Effector memory CD8-positive, alpha-beta T cell (primary cell): ENCODE results near the gene RBM19.
"Not testable (repeated sequence)": the region's sequence is repeated elsewhere in the genome, so short reads cannot be mapped to it uniquely, and the experiment has no call there.

Source experiments
- ATAC-seq: fragments of 150-1000 bp; cut with Tn5 transposase; replicated peaks from 2 replicates; pipeline ENCODE4 v1.10.0; 2021; ENCODE audit warnings: mild to moderate bottlenecking, moderate library complexity
- DNase-seq, 3 experiments: peaks; one replicate each; pipeline ENCODE4 v3.0.0; 2021
- H3K27ac Mint-ChIP-seq, 2 donors: one replicate each; pipeline ENCODE4 v1.8.0; 2022; ENCODE audit warnings: mild to moderate bottlenecking in 2 of 2, mixed read lengths in 2 of 2, moderate library complexity in 2 of 2
- H3K27me3 Mint-ChIP-seq, 2 donors: one replicate each; pipeline ENCODE4 v1.8.0; 2022; ENCODE audit warnings: mixed read lengths in 2 of 2
- H3K36me3 Mint-ChIP-seq: one replicate; pipeline ENCODE4 v1.8.0; 2022; ENCODE audit warnings: mild to moderate bottlenecking, moderate library complexity, mixed read lengths; ENCODE audit not compliant: insufficient read depth
- H3K4me1 Mint-ChIP-seq, 2 donors: one replicate each; pipeline ENCODE4 v1.8.0; 2022; ENCODE audit warnings: low read depth in 2 of 2, mixed read lengths in 2 of 2
- H3K4me3 Mint-ChIP-seq, 2 donors: one replicate each; pipeline ENCODE4 v1.8.0; 2022; ENCODE audit warnings: mild to moderate bottlenecking in 2 of 2, mixed read lengths in 2 of 2, moderate library complexity in 2 of 2
- H3K9me3 Mint-ChIP-seq, 2 donors: one replicate each; pipeline ENCODE4 v1.8.0; 2022; ENCODE audit warnings: mixed read lengths in 2 of 2

RBM19 gene

DNA sequence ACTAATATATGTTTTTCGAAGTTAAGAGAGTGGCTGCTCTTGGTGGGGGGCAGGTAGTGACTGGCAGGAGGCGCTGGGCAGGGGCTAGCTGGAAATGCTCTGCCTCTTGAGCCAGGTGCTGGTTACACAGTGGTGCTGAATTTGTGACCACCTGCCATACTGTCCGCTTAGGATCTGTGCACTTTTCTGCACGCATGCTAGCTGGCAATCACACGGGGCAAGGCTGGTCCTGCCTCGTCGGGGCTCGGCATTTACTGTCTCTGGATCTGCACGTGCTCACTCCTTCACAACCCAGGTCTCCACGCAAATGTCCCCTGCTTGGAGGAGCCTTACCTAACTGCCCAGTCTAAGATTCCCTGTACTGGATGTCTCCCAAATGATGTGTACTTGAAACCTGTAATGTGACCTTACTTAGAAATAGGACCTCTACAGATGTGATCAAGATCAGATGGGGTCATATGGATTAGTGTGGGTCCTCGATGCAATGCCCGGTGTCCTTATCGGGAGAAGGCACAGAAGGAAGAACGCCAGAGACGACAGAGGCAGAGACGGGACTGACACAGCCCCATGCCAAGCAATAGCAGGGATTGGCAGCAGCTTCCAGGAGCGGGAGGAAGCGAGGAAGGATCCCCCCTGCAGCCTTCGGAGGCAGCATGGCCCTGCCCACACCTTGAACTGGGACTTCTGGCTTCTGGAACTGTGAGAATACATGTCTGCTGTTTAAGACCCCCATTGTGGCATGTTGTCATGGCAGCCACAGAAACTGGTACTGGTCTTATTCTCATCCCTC, 59.5 kb downstream of the RBM19 start:
- peak overlapping the region in 1 of 2 donors; percentile 71 for H3K27ac Mint-ChIP-seq
- H3K4me3 Mint-ChIP-seq = no peak overlapping the region
- DNase-seq (no peak), ATAC-seq (no peak)
- peaks cover 14% of the 10 kb centered on the region for H3K36me3 Mint-ChIP-seq
- H3K27me3 Mint-ChIP-seq = no peaks in the 10 kb centered on the region
- H3K9me3 Mint-ChIP-seq = no peaks in the 10 kb centered on the region
- peaks cover 0 to 4% of the 10 kb centered on the region in 2 donors for H3K4me1 Mint-ChIP-seq

DNA sequence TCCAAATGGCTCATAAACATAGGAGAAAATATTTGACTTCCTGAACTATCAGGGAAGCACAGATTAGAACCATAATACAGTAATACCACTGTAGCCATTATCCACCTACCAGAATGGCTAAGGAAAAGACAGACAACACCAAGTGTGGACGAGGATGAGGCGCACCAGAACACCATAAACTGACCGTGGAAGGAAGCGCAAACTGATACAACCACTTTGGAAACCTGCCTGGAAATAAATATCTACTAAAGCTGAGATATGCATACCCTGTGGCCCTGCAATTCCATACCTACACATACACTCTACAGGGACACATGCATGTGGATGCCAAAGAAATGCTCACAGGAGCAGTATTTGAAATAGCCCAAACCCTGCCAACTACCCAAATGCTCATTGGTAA, 60.3 kb downstream of the RBM19 start:
- Mint-ChIP-seq H3K9me3 (no peaks in the 10 kb centered on the region), H3K4me1 (peaks cover 0 to 3% of the 10 kb centered on the region in 2 donors), H3K4me3 (no peak overlapping the region), H3K27me3 (no peaks in the 10 kb centered on the region), H3K27ac (no peak overlapping the region), H3K36me3 (peaks cover 17% of the 10 kb centered on the region)
- no peak for ATAC-seq
- no peak for DNase-seq

DNA sequence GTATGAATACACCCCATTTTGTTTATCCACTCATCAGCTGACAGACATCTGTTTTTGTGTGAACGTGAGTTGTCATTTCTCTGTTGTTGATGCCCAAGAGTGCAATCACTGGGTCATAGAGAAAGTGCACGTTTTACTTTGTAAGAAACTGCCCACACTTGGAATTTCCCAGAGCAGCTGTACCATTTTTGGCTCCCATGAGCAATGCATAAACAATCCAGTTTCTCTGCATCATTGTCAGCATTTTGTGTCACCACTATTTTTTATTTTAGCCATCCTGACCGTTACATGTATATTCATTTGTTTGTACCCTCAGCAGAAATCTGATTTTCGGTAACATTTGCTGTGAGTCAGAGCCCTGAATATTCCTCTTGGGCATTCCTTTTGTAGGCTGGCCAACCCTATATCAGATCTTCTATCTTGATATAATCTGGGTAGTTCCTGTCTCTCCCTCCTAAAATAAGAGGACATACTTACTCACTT, 62.7 kb downstream of the RBM19 start:
- no peaks in the 10 kb centered on the region for H3K9me3 Mint-ChIP-seq
- DNase-seq = no peak
- ATAC-seq = no peak
- peaks cover 0 to 3% of the 10 kb centered on the region in 2 donors for H3K4me1 Mint-ChIP-seq
- no peak overlapping the region for H3K27ac Mint-ChIP-seq
- H3K27me3 Mint-ChIP-seq = no peaks in the 10 kb centered on the region
- no peak overlapping the region for H3K4me3 Mint-ChIP-seq
- peaks cover 17% of the 10 kb centered on the region for H3K36me3 Mint-ChIP-seq

DNA sequence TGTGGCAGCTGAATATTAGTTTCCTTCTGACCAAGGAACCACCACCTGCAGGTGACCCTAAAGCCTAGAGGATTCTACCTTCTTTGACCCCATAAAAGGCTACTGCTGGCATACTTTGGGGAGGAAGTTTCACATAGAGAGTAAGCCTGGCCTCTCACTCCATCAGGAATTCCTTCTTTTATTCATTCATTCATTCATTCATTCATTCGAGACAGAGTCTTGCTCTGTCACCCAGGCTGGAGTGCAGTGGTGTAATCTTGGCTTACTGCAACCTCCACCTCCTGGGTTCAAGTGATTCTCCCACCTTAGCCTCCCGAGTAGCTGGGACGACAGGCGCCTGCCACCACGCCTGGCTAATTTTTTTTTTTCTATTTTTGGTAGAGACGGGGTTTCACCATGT, 64.8 kb downstream of the RBM19 start:
- H3K4me1 Mint-ChIP-seq, H3K4me3 Mint-ChIP-seq, H3K9me3 Mint-ChIP-seq, H3K27me3 Mint-ChIP-seq, ATAC-seq, DNase-seq, H3K27ac Mint-ChIP-seq: not testable (repeated sequence)
- peaks cover 12% of the 10 kb centered on the region for H3K36me3 Mint-ChIP-seq

DNA sequence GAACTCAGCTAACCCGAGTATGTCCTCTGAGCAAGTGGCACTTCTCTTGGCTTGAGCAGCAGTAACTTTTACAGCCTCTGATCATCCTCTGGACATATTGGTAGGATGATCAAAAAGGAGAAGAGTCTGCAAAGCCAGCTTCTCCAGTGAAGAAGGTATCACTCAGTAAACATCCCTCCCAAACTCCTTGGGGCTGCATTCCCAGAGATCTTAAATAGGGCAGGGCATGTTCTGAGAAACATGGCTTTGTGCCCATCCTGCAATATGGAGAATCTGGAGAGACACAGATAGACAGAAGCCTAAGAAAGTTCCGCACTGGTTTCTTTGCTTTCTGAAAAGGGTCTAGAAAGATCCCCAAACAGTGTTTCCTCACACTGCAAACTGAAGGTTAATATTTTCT, 65.4 kb downstream of the RBM19 start:
- ATAC-seq (no peak), DNase-seq (no peak)
- Mint-ChIP-seq H3K9me3 (no peaks in the 10 kb centered on the region), H3K4me1 (peaks cover 0 to under 1% of the 10 kb centered on the region in 2 donors), H3K27me3 (no peaks in the 10 kb centered on the region), H3K4me3 (no peak overlapping the region), H3K27ac (no peak overlapping the region), H3K36me3 (peaks cover 12% of the 10 kb centered on the region)

DNA sequence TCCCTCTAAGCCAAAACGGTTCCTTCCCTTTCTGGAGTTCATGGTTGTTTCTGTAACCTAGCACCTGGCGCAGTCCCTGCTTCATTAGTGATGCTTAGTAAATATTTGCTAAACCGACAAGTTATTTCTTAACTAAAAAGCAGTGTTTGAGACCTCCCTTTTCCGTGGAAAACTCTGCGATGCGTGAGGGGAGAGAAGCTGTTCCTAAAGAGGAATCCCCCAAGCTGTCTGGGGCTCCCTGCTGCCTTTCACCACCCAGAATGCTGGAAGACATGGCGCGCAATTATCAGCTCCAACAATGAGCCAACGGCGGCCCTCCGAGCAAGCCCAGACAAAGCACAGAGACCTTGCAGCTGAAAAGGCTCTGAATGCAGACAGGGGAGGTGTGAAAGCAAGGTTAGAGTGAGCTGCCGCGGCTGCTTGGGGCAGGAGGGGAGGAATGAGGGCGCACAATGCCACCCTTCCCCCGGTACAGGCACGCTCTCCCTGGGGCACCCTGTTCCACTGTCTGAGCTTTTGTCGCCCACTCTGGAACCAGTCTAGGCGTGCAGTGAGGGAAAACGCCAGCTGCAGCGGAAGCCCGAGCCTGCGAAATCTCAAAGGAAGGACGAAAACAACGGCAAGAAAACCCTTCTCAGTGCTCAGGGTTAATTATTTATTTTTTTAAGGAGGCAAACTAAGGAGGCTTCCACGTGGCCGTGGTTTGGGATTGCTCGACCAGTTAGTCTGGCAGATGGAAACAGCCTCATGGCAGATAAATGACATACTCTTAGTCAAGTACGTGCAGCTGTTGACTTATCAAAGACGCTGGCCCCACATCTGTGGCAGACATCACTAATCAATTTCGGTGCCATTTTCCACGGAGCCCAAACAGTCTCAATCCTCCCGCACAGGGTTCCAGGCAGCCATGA, 66.3 kb downstream of the RBM19 start:
- Mint-ChIP-seq H3K27me3 (no peaks in the 10 kb centered on the region), H3K27ac (no peak overlapping the region), H3K4me3 (no peak overlapping the region), H3K4me1 (no peaks in the 10 kb centered on the region), H3K36me3 (peaks cover 11% of the 10 kb centered on the region), H3K9me3 (no peaks in the 10 kb centered on the region)
- DNase-seq = no peak
- no peak for ATAC-seq

DNA sequence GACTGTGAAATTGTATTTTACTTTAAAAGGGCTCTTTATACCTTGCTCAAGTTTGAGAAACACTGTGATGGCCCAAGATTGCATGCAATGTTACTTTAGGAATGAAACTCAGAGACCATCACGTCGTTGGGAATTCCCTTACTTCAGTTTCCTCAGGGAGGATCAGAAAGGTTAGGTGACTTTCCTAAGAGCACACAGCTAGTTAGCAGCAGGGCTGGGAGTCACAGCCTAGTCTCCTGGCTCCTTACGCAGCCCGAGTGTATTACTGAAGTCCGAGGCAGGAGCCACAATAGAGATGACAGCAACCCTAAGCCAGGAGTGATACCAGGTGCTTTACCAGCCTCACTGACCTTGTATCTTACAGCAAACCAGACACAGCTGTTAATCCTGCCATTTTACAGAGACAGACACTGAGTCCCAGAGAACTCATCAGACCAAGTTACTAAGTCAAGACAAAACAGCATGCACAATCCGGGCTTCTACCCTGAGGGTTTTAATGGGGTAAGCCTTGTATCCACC, 67.0 kb downstream of the RBM19 start:
- ATAC-seq (no peak), DNase-seq (no peak)
- Mint-ChIP-seq H3K4me3 (no peak overlapping the region), H3K27me3 (no peaks in the 10 kb centered on the region), H3K4me1 (no peaks in the 10 kb centered on the region), H3K36me3 (peaks cover 9% of the 10 kb centered on the region), H3K27ac (no peak overlapping the region), H3K9me3 (no peaks in the 10 kb centered on the region)

DNA sequence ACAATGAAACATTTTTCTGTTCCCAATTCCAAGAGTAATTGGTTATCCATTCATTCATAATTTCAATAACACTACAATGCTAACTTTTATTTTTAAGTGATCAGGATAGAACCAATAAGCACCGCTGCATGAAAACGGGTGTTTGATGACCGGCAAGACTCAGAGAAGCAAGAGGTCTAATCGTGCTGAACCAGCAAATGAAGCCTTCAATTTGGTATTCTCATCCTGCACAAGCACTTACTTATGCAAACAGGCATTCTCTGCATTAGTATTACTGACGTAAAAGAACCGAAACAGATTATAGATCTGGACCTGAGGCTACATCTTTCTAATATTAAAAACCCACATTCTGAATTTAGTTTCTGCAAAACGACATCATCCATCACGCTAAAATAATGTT, 67.7 kb downstream of the RBM19 start:
- Mint-ChIP-seq H3K4me1 (peaks cover 0 to 4% of the 10 kb centered on the region in 2 donors), H3K36me3 (peaks cover 9% of the 10 kb centered on the region), H3K27ac (no peak overlapping the region), H3K9me3 (no peaks in the 10 kb centered on the region), H3K27me3 (no peaks in the 10 kb centered on the region), H3K4me3 (no peak overlapping the region)
- ATAC-seq (no peak), DNase-seq (no peak)

DNA sequence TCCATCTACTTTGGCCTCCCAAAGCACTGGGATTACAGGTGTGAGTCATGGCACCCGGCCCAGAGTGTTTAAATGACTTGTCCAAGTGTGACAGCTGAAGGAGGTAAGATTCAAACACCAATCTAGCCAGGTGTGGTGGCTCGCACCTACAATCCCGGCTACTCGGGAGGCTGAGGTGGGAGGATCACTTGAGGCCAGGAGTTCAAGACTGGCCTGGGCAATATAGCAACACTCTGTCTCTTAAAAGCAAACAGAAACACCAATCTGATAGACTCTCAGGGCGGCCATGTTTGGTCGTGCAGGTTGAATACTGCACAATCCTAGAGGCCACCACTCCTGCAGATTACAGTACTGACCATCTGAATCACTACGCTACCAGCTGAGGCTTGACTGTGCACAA, 68.7 kb downstream of the RBM19 start:
- H3K4me1 Mint-ChIP-seq = peaks cover 0 to 6% of the 10 kb centered on the region in 2 donors
- H3K36me3 Mint-ChIP-seq = peaks cover 12% of the 10 kb centered on the region
- ATAC-seq (no peak), DNase-seq (no peak)
- no peak overlapping the region for H3K27ac Mint-ChIP-seq
- no peak overlapping the region for H3K4me3 Mint-ChIP-seq
- no peaks in the 10 kb centered on the region for H3K9me3 Mint-ChIP-seq
- H3K27me3 Mint-ChIP-seq = no peaks in the 10 kb centered on the region

DNA sequence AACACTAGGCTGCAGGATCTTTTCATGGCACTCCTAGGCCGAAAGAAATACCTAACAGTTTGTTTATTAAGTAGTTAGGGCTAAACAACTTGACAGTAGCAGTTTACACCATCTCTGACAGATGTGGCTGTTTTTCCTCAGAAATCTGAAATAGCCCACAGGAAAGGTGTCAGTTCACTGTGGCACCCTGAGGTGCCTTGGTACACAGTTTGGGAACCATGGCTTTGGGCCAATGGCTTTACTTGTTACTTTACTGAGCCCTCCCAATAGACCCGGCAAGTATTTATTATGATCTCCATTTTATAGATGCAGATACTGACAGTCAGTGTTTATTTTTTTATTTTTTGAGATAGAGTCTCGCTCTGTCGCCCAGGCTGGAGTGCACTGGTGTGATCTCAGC, 69.3 kb downstream of the RBM19 start:
- Mint-ChIP-seq H3K27ac (no peak overlapping the region), H3K4me1 (peaks cover 0 to 6% of the 10 kb centered on the region in 2 donors), H3K4me3 (no peak overlapping the region), H3K9me3 (no peaks in the 10 kb centered on the region), H3K27me3 (no peaks in the 10 kb centered on the region), H3K36me3 (peaks cover 12% of the 10 kb centered on the region)
- DNase-seq = no peak
- no peak for ATAC-seq

DNA sequence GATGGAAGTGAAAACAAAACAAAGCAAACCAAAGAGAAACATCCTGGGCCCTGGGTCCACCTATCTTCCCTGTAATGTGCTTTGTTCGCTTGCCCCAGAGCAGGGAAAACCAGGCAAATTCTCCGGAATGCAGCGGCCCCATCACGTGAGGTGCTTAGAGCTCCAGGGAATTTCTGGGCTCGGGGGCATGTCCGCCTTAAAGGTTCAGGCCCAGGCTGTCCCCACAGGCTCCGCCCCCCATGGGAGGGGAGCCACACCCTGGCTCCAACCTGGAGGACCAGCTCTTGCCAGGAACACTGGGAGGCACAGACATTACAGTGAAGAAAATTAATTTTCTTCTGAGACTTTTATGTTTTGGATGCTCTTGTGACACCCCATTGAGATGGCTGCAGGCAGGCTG, 69.9 kb downstream of the RBM19 start:
- DNase-seq = no peak

DNA sequence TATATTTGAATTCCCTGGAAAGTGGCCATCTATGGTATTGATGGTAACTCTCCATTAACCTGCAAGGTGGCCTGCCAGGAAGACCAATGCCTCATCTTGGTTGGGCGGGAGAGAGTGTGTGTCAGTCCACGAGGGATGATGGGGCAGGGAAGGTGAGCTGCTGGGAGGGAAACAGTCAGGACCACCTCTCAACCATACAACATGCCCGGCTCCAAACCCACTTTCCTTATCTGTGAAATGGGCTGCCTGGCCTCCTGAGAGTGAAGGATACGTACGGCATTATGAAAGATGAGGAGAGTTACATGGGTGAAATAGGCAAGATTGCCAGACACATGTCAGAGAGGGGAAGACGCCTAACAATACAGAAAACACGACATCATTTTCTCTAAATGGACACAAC, 70.9 kb downstream of the RBM19 start:
- no peak overlapping the region for H3K4me3 Mint-ChIP-seq
- ATAC-seq (no peak), DNase-seq (no peak)
- H3K4me1 Mint-ChIP-seq = peaks cover 0 to 10% of the 10 kb centered on the region in 2 donors
- H3K27ac Mint-ChIP-seq = no peak overlapping the region
- peaks cover 10% of the 10 kb centered on the region for H3K36me3 Mint-ChIP-seq
- no peaks in the 10 kb centered on the region for H3K9me3 Mint-ChIP-seq
- no peaks in the 10 kb centered on the region for H3K27me3 Mint-ChIP-seq

More for the DNA sequence above, 69.9 kb downstream of the RBM19 start:
- no peak overlapping the region for H3K27ac Mint-ChIP-seq
- no peaks in the 10 kb centered on the region for H3K27me3 Mint-ChIP-seq
- H3K4me1 Mint-ChIP-seq = peaks cover 0 to 6% of the 10 kb centered on the region in 2 donors
- H3K4me3 Mint-ChIP-seq = no peak overlapping the region
- H3K36me3 Mint-ChIP-seq = peaks cover 7% of the 10 kb centered on the region
- H3K9me3 Mint-ChIP-seq = no peaks in the 10 kb centered on the region
- ATAC-seq = no peak

DNA sequence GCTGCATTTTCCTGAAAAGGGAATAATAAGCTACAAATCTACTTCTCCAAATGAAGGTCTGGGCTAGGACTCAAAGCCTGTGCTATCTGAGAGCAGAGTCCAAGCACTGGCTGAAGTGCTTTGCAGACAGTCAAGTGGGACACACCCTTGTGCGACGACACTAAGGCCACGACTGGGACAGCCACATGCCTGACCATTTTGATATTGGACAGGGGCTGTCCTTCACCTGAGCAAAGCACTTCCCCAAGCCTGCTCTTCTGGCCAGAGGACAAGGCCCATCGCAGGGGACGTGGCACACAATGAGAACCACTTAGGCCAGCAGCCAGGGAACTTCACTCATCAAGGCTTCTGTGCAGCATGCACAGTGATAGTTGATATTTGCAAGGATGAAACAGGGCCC, 71.4 kb downstream of the RBM19 start:
- Mint-ChIP-seq H3K36me3 (peaks cover 7% of the 10 kb centered on the region), H3K9me3 (no peaks in the 10 kb centered on the region), H3K4me1 (peaks cover 0 to 11% of the 10 kb centered on the region in 2 donors), H3K27ac (no peak overlapping the region), H3K4me3 (no peak overlapping the region), H3K27me3 (no peaks in the 10 kb centered on the region)
- DNase-seq (no peak), ATAC-seq (no peak)
